PFSK-1 (cell line): ENCODE results near the gene ALG9.

Experiments
- FOXP2 ChIP-seq: optimal IDR thresholded peaks from 2 replicates; pipeline ENCODE3; 2011; ENCODE audit warnings: borderline replicate concordance, control low read depth, inconsistent platforms; ENCODE audit not compliant: insufficient read depth; ENCODE audit errors: extremely low read length, extremely low read depth
- POLR2AphosphoS5 ChIP-seq: IDR thresholded peaks from 2 replicates; pipeline ENCODE4 v1.6.1; 2012; ENCODE audit warnings: low read depth, mild to moderate bottlenecking, control low read depth, low read length, moderate library complexity
- SIN3A ChIP-seq: IDR thresholded peaks from 2 replicates; pipeline ENCODE4 v1.6.1; 2012; ENCODE audit warnings: mild to moderate bottlenecking, low read length, moderate library complexity, borderline replicate concordance; ENCODE audit not compliant: insufficient read depth
- TAF1 ChIP-seq: IDR thresholded peaks from 2 replicates; pipeline ENCODE4 v1.6.1; 2012; ENCODE audit warnings: low read length, control low read depth, borderline replicate concordance; ENCODE audit not compliant: insufficient read depth
- TF ChIP-seq, protein P1 (sequence below), 2 experiments: IDR thresholded peaks; 2 replicates each; pipeline versions ENCODE4 v1.6.1 to v1.8.0; 2011 to 2012; ENCODE audit warnings: low read depth in 2 of 2, low read length in 2 of 2, control low read depth in 1 of 2, inconsistent platforms in 1 of 2, mild to moderate bottlenecking in 1 of 2, moderate library complexity in 1 of 2; ENCODE audit not compliant: insufficient read depth in 1 of 2

The ALG9 gene

DNA sequence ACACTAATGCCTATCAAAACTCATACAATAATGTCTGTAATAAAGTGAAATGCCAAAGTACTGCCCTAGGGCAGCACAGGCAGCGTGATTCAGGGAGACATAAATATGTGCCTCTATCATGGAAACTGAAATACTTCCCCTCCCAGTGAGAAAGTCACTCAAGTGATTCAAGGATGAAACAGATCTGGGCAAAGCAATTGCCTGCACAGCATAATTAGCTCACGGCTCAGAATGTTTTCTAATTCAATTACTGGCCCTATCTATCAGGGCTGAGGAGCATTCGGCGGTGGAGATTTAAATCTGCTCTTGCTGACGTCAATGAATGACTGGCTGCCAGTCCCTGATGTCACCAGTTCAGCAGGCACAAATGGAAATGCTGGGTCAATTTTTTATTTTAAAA lies 77.5 kb downstream of the ALG9 start:
- TF ChIP-seq TAF1 (peak; percentile 54; the same call in 1 of the 2 replicates), POLR2AphosphoS5 (peak; percentile 43; the same call in 1 of the 2 replicates), FOXP2 (no peak), SIN3A (peak; percentile 85; the same call in 1 of the 2 replicates)
- TF ChIP-seq, protein P1, sequence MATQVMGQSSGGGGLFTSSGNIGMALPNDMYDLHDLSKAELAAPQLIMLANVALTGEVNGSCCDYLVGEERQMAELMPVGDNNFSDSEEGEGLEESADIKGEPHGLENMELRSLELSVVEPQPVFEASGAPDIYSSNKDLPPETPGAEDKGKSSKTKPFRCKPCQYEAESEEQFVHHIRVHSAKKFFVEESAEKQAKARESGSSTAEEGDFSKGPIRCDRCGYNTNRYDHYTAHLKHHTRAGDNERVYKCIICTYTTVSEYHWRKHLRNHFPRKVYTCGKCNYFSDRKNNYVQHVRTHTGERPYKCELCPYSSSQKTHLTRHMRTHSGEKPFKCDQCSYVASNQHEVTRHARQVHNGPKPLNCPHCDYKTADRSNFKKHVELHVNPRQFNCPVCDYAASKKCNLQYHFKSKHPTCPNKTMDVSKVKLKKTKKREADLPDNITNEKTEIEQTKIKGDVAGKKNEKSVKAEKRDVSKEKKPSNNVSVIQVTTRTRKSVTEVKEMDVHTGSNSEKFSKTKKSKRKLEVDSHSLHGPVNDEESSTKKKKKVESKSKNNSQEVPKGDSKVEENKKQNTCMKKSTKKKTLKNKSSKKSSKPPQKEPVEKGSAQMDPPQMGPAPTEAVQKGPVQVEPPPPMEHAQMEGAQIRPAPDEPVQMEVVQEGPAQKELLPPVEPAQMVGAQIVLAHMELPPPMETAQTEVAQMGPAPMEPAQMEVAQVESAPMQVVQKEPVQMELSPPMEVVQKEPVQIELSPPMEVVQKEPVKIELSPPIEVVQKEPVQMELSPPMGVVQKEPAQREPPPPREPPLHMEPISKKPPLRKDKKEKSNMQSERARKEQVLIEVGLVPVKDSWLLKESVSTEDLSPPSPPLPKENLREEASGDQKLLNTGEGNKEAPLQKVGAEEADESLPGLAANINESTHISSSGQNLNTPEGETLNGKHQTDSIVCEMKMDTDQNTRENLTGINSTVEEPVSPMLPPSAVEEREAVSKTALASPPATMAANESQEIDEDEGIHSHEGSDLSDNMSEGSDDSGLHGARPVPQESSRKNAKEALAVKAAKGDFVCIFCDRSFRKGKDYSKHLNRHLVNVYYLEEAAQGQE (IDR thresholded peaks at IDR 0.05; ENCODE audit: insufficient read depth in 1 of 2, low read depth in 2 of 2, low read length in 2 of 2), result peak in 1 of 2 experiments; percentile 79; a peak in 2 of 4 replicates

DNA sequence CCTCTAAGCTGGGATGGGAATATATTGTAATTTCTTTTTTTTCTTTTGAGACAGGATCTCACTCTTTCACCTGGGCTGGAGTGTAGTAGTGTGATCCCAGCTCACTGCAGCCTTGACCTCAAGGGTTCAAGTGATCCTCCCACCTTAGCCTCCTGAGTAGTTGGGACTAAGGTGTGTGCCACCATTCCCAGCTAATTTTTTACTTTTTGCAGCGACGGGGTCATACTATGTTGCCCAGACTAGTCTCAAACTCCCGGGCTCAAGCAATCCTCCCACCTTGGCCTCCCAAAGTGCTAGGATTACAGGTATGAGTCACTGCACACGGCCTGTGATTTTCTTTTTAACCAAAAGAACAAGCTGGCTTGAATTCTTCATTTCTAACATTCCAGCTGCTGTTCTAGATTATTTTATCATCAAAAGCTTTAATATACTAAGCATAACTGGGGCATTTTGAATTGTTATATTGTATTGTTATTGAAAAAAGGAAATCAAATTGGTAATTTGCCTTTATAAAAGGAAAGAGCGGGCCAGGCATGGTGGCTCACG lies 78.4 kb downstream of the ALG9 start:
- TF ChIP-seq FOXP2 (no peak), SIN3A (no peak), POLR2AphosphoS5 (no peak), TAF1 (no peak)
- TF ChIP-seq, protein P1 (IDR thresholded peaks at IDR 0.05; ENCODE audit: insufficient read depth in 1 of 2, low read depth in 2 of 2, low read length in 2 of 2), result no peak

DNA sequence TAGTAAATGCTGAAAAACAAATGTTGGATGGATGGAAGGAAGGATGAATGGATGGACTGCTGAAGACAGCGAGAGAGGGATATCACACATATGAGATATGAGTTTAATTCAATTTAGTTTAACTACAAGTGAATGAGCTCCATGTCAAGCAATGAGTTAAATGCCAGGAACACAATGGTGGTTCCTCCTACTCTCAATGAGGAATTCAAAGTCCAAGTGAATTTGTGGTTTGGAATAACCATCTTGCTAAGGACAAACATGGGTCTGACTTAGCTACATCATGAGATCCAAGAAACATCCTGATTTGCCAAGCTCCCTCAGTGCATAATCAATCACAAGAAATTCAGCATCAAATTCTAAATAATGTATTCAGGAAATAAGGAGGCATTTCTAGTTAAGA lies 79.1 kb downstream of the ALG9 start:
- no peak for TF ChIP-seq POLR2AphosphoS5
- TF ChIP-seq FOXP2, result no peak
- no peak for TF ChIP-seq TAF1
- TF ChIP-seq, protein P1 (IDR thresholded peaks at IDR 0.05; ENCODE audit: insufficient read depth in 1 of 2, low read depth in 2 of 2, low read length in 2 of 2), result no peak
- TF ChIP-seq SIN3A, result no peak

DNA sequence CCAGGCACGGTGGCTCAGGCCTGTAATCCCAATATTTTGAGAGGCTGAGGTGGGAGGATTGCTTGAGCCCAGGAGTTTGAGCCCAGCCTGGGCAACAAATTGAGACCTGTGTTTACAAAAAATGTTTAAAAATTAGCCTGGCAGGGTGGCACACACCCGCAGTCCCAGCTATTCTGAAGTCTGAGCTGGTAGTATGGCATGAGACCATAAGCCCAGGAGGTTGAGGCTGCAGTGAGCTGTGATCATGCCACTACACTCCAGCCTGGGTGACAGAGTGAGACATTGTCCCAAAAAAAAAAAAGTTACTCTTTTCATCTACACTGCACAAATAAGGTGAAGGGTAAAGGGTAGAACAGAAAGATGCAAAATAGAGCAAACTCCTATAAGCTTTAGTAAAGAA lies 82.9 kb downstream of the ALG9 start:
- TF ChIP-seq, protein P1 (IDR thresholded peaks at IDR 0.05; ENCODE audit: insufficient read depth in 1 of 2, low read depth in 2 of 2, low read length in 2 of 2), result no peak
- no peak for TF ChIP-seq SIN3A
- no peak for TF ChIP-seq POLR2AphosphoS5
- TF ChIP-seq FOXP2, result no peak
- TF ChIP-seq TAF1, result no peak

DNA sequence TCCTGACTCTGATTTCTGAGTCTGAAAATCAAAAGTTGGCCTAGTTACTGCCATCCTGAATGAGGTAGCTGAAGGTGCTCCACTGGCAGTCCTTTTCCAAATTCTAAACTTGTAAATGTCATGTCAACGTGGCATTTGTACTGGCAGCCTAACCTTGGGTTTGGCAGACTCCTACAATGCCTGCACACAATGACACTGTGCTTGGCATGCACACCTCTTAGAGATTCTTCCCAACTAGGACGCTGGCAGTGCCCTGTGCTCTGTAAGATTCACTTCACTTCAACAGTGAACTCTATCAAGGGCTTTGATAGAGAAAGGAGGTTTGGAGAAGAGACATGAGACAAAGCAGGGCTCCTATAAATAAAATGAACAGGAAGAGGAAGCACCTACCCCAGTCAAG lies 83.3 kb downstream of the ALG9 start:
- TF ChIP-seq TAF1 (no peak), POLR2AphosphoS5 (no peak), FOXP2 (no peak), SIN3A (no peak)
- TF ChIP-seq, protein P1 (IDR thresholded peaks at IDR 0.05; ENCODE audit: insufficient read depth in 1 of 2, low read depth in 2 of 2, low read length in 2 of 2), result no peak
